ENCODE data around the gene TTLL6. TPM values are rescaled to one million over a fixed set of nuclear protein-coding genes. Genes with fewer than 3 reads are reported as not detected.

TTLL6 gene
- total and polyA plus RNA-seq, 2 of the 4 experiments (the other 2 are of a cell fraction): not detected

GRCh38 chr17:48779421-48779820, 37.6 kb downstream of the TTLL6 start:
- H3K56ac ChIP-seq (ENCODE audit: extremely low read depth, insufficient read depth, low read length): no peak overlapping the region
- ChIA-PET CTCF (no interaction called here), POLR2A (ENCODE audit: unreplicated experiment) (interaction anchor here (0.6 kb wide), 1 partner anchor 56 kb away, joined by 4 read pairs; no protein-coding TSS in a partner anchor)
- H3K36me3 ChIP-seq (ENCODE audit: control insufficient read depth, insufficient read depth, low read length): no peaks in the 10 kb centered on the region
- no peak overlapping the region for H3K4ac ChIP-seq (ENCODE audit: low read depth, low read length)
- no peak for ATAC-seq (ENCODE audit: low read depth)
- no peak overlapping the region for H3K9ac ChIP-seq (ENCODE audit: low read depth, low read length)
- no peak overlapping the region for H3K4me2 ChIP-seq (ENCODE audit: low read depth, low read length)
- no peak overlapping the region for H3K23ac ChIP-seq (ENCODE audit: low read depth, low read length)
- no peak for DNase-seq
- no peak overlapping the region for H3K27ac ChIP-seq (ENCODE audit: insufficient read depth, low read length)
- H3K9me1 ChIP-seq (ENCODE audit: insufficient read depth, low read length): no peaks in the 10 kb centered on the region
- peaks cover 3% of the 10 kb centered on the region for H3K9me3 ChIP-seq (ENCODE audit: control insufficient read depth, insufficient read depth, low read length)
- no peak overlapping the region for H3K18ac ChIP-seq (ENCODE audit: low read depth, low read length)
- H4K8ac ChIP-seq (ENCODE audit: low read depth in 2 of 2, low read length in 2 of 2): no peak overlapping the region
- H4K91ac ChIP-seq (ENCODE audit: insufficient read depth, low read depth, low read length): no peak overlapping the region
- no peak overlapping the region for H4K5ac ChIP-seq (ENCODE audit: low read depth, low read length)
- dilution Hi-C loops (cut with HindIII; ENCODE audit: low sequenced_read_pairs, unreplicated experiment): no loop called here
- H4K20me1 ChIP-seq (ENCODE audit: insufficient read depth, low read length): no peaks in the 10 kb centered on the region
- no peak overlapping the region for H2BK5ac ChIP-seq (ENCODE audit: low read depth, low read length, poor library complexity, severe bottlenecking)
- H3K27me3 ChIP-seq (ENCODE audit: control insufficient read depth, insufficient read depth, low read length): peaks cover 25% of the 10 kb centered on the region
- H3K4me1 ChIP-seq (ENCODE audit: control insufficient read depth, insufficient read depth, low read length): no peaks in the 10 kb centered on the region
- no TSS peak for BruUV-seq (replicated peaks)
- no peak overlapping the region for H3K4me3 ChIP-seq (ENCODE audit: insufficient read depth, low read depth, low read length)
- H2BK20ac ChIP-seq (ENCODE audit: low read depth, low read length): no peak overlapping the region
- no peak overlapping the region for H3K14ac ChIP-seq (replicated peaks; ENCODE audit: low read depth, low read length)
- no peak overlapping the region for H2AK5ac ChIP-seq (ENCODE audit: low read depth, low read length)
- in situ Hi-C loops (cut with MboI; ENCODE audit: low sequenced_read_pairs): no loop called here
- intact Hi-C loops (cut with micrococcal nuclease): no loop called here
- H2AK9ac ChIP-seq (replicated peaks; ENCODE audit: low read depth, low read length, poor library complexity): no peak overlapping the region
- no peaks in the 10 kb centered on the region for H3K79me1 ChIP-seq (ENCODE audit: low read depth in 1 of 2, low read length in 2 of 2)
- TF ChIP-seq RAD21 (IDR thresholded peaks at IDR 0.05; ENCODE audit: low read length) (no peak), USF2 (IDR thresholded peaks at IDR 0.05; ENCODE audit: low read depth, low read length) (no peak), SMC3 (IDR thresholded peaks at IDR 0.05; ENCODE audit: low read depth, low read length) (no peak), MXI1 (IDR thresholded peaks at IDR 0.05; ENCODE audit: borderline replicate concordance, low read depth, low read length) (no peak), FOS (IDR thresholded peaks at IDR 0.05; ENCODE audit: low read depth, low read length) (no peak), CHD1 (IDR thresholded peaks at IDR 0.05; ENCODE audit: low read depth, low read length) (no peak), CTCF (conservative IDR thresholded peaks at IDR 0.05; ENCODE audit: low read depth, low read length) (no peak), MAFK (IDR thresholded peaks at IDR 0.05; ENCODE audit: low read depth, low read length) (no peak), ELK1 (IDR thresholded peaks at IDR 0.05; ENCODE audit: borderline replicate concordance, low read depth, low read length) (no peak), MAZ (IDR thresholded peaks at IDR 0.05; ENCODE audit: borderline replicate concordance, low read depth, low read length) (no peak), RFX5 (IDR thresholded peaks at IDR 0.05; ENCODE audit: low read depth, low read length) (no peak), POLR2A (IDR thresholded peaks at IDR 0.05; ENCODE audit: low read depth, low read length) (no peak), NFE2L2 (IDR thresholded peaks at IDR 0.05; ENCODE audit: low read depth, low read length) (no peak), RCOR1 (IDR thresholded peaks at IDR 0.05; ENCODE audit: insufficient replicate concordance, low read length) (no peak), BHLHE40 (IDR thresholded peaks at IDR 0.05; ENCODE audit: low read depth, low read length) (no peak), CEBPB (IDR thresholded peaks at IDR 0.05; ENCODE audit: low read depth, low read length) (no peak)
- no peak overlapping the region for H2AFZ ChIP-seq (replicated peaks; ENCODE audit: low read length, poor library complexity)
- H2BK15ac ChIP-seq (ENCODE audit: low read depth, low read length): no peak overlapping the region
- no peak overlapping the region for H2BK120ac ChIP-seq (ENCODE audit: low read depth, low read length)
